Naive thymus-derived CD8-positive, alpha-beta T cell (primary cell): Measurements from ENCODE around the gene CBY2. TPM values are rescaled to one million over a fixed set of nuclear protein-coding genes. Genes with fewer than 3 reads are reported as not detected.
"Not testable (repeated sequence)": the region's sequence is repeated elsewhere in the genome, so short reads cannot be mapped to it uniquely, and the experiment has no call there.

ENCODE experiments used
- ATAC-seq, 2 donors: fragments of 150-1000 bp; cut with Tn5 transposase in 1 of 2; sonication (Bioruptor Pico), chemical (Tn5 transposase) in 1 of 2; 1 replicate in 1 of 2; 2 replicates in 1 of 2; pipeline ENCODE4 v1.10.0; 2021; ENCODE audit warnings: mild to moderate bottlenecking in 2 of 2, moderate library complexity in 2 of 2
- POLR2A ChIA-PET: fragments of 350-600 bp; sonication (Branson Sonifier 250); formaldehyde crosslinking; loops from one replicate; lab custom pipeline; 2021; ENCODE audit warnings: antibody characterized with exemption; lab: Charles Lee
- DNase-seq, 10 donors: peaks; one replicate each; pipeline versions ENCODE4 v3.0.0 to v3.0.0-alpha.2; 2020 to 2022
- H3K27ac Mint-ChIP-seq, 10 donors: one replicate each; pipeline ENCODE4 v1.8.0; 2020 to 2022; ENCODE audit warnings: mild to moderate bottlenecking in 10 of 10, mixed read lengths in 10 of 10, moderate library complexity in 4 of 10, inconsistent platforms in 1 of 10
- H3K27me3 Mint-ChIP-seq, 5 donors: one replicate each; pipeline ENCODE4 v1.8.0; 2021 to 2022; ENCODE audit warnings: mixed read lengths in 5 of 5
- H3K36me3 Mint-ChIP-seq, 3 donors: one replicate each; pipeline ENCODE4 v1.8.0; 2020 to 2022; ENCODE audit warnings: mixed read lengths in 3 of 3, mild to moderate bottlenecking in 2 of 3, inconsistent platforms in 1 of 3
- H3K4me1 Mint-ChIP-seq, 4 donors: one replicate each; pipeline ENCODE4 v1.8.0; 2021 to 2022; ENCODE audit warnings: mixed read lengths in 4 of 4
- H3K4me3 Mint-ChIP-seq, 10 donors: one replicate each; pipeline ENCODE4 v1.8.0; 2020 to 2022; ENCODE audit warnings: mild to moderate bottlenecking in 10 of 10, mixed read lengths in 10 of 10, moderate library complexity in 6 of 10, inconsistent platforms in 1 of 10
- H3K9me3 Mint-ChIP-seq, 9 donors: one replicate each; pipeline ENCODE4 v1.8.0; 2020 to 2022; ENCODE audit warnings: mixed read lengths in 9 of 9, mild to moderate bottlenecking in 3 of 9, inconsistent platforms in 1 of 9, moderate library complexity in 1 of 9
- polyA plus RNA-seq, 3 donors: library from polyadenylated mRNA; unstranded; fragments of 300-500 nt; fragmentation: Illumina TruSeq; gene quantifications; one replicate each; pipeline ENCODE4 v1.2.3, GENCODE V29; 2021
- total RNA-seq, 8 experiments: library from RNA in 2 of 8; stranded (reverse) in 2 of 8; gene quantifications; one replicate each; pipeline ENCODE4 v1.2.3 and lab custom pipeline; 2021 to 2026

CBY2 gene
- total and polyA plus RNA-seq, 5 experiments from 2014 or later: not detected

DNA sequence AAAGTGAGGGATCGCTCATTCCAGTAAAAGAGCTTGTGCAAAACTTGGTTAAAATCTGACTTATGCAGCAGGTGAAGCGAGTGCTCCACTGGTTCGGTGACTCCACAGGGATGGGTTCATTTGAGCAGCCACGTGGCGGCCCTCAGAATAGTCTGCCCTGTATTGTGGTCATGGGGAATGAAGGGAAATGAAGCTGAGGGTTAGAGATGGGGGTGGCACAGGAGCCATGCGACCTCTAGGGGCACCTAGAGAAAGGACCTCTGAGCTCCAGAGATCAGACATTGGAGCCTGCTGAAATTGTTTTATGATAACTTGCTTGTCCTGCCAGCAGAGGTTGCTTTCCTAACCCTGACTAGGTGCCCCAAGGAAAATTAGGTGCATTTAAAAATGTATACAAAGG lies 26.6 kb downstream of the CBY2 start:
- no peak overlapping the region for H3K27ac Mint-ChIP-seq
- no peaks in the 10 kb centered on the region for H3K4me1 Mint-ChIP-seq
- POLR2A ChIA-PET: no interaction called here
- no peaks in the 10 kb centered on the region for H3K9me3 Mint-ChIP-seq
- H3K27me3 Mint-ChIP-seq: peaks cover 0 to 4% (median under 1%) of the 10 kb centered on the region in 5 donors
- H3K36me3 Mint-ChIP-seq: peaks cover 0 to 2% (median 0%) of the 10 kb centered on the region in 3 donors
- DNase-seq (no peak), ATAC-seq (no peak)
- no peak overlapping the region for H3K4me3 Mint-ChIP-seq

DNA sequence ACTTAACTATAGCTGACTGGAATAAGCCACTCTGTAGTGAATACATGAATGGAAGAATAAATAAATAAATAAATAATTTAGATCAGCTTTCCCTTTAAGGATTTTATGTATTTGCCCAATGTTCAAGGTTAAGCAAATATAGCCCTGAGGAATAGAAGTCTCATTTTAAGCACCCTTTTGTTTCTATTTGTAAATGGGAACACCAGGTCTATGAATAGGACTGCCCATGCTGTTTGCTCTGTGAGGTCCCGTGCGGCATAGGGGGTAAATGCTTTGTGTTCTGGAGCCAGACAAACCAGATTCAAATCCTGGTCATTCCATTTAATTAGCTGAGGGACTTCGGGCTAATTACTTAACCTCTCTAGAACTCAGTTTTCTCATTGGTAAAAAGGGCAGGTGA lies 29.3 kb downstream of the CBY2 start:
- Mint-ChIP-seq H3K27ac (no peak overlapping the region), H3K9me3 (peaks cover 0 to 3% (median 0%) of the 10 kb centered on the region in 9 donors), H3K27me3 (peaks cover 0 to 7% (median 1%) of the 10 kb centered on the region in 5 donors), H3K4me3 (no peak overlapping the region), H3K36me3 (peaks cover 0 to 2% (median 2%) of the 10 kb centered on the region in 3 donors), H3K4me1 (no peaks in the 10 kb centered on the region)
- DNase-seq: no peak
- ATAC-seq: no peak
- POLR2A ChIA-PET: no interaction called here

DNA sequence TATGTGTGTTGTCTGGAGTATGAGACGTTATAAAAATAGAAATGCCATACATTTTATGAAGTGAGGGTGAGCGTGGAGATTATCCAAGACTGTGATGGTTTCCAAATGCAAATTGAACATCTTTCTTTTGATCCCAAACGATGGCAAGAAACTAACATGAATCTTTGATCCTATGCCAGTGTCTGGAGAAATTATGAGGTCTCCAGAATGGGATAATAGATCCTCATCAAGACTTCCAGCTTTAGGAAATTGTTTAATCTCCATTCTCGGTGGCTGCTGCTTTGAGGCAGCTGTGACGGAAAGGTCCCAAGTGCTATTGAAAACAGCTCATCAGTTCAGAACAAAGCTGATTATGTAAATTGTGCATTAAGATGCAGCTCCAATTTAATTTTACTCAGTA lies 30.8 kb downstream of the CBY2 start:
- Mint-ChIP-seq H3K27me3 (peaks cover 0 to 8% (median 1%) of the 10 kb centered on the region in 5 donors), H3K4me3 (no peak overlapping the region), H3K4me1 (no peaks in the 10 kb centered on the region), H3K27ac (no peak overlapping the region), H3K9me3 (peaks cover 0 to 3% (median 0%) of the 10 kb centered on the region in 9 donors), H3K36me3 (peaks cover 0 to 3% (median under 1%) of the 10 kb centered on the region in 3 donors)
- no peak for ATAC-seq
- POLR2A ChIA-PET: no interaction called here
- DNase-seq: no peak

DNA sequence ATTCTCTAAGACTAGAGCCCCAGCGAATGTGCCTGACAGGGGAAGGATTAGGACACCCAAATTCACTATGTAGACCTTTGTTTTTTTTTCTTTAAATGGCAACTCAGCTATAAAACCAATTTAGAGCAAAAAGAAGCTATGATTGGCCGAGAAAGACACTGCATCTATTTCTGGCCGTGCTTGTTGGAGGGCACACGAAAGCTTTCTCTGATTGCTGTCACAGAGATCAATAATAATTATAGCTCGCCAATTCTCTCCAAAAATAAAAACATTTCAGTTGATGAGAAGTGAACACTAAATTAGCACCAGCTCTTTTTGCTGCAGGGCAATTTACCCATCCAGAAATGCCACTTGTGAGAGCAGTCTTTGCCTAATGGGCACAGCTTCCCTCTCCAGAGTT lies 31.2 kb downstream of the CBY2 start:
- Mint-ChIP-seq H3K36me3 (peaks cover 0 to 3% (median 0%) of the 10 kb centered on the region in 3 donors), H3K27ac (no peak overlapping the region), H3K4me1 (no peaks in the 10 kb centered on the region), H3K4me3 (no peak overlapping the region), H3K9me3 (peaks cover 0 to 3% (median 0%) of the 10 kb centered on the region in 9 donors), H3K27me3 (peaks cover 0 to 8% (median 1%) of the 10 kb centered on the region in 5 donors)
- no peak for DNase-seq
- POLR2A ChIA-PET: no interaction called here
- no peak for ATAC-seq

DNA sequence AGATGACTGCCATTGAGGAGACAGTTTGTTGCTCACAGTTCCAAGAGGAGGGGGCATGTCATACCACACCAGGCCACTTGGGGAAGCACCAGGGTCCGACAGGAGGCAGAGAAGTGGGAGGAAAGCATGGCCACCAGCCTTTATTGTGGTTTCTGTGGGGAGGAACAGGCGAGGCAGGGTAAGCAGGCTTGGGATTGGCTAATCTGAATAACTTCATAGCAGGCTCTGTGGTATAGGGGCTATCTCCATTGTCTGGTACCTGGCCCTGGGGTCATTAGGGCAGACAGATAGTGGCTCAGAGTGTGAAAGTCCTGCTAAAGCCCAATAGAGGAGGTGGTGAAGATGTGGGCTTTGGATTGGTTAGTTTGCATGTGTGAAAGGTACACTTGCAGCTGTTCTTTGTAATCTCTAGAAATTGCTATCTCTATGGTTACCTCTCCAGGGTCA lies 35.5 kb downstream of the CBY2 start:
- DNase-seq: no peak
- H3K4me3 Mint-ChIP-seq: no peak overlapping the region
- no peak overlapping the region for H3K27ac Mint-ChIP-seq
- H3K36me3 Mint-ChIP-seq: peaks cover 0 to 3% (median 0%) of the 10 kb centered on the region in 3 donors
- no peak for ATAC-seq
- H3K9me3 Mint-ChIP-seq: peaks cover 0 to 3% (median 0%) of the 10 kb centered on the region in 9 donors
- H3K4me1 Mint-ChIP-seq: peaks cover 0 to 2% (median 0%) of the 10 kb centered on the region in 4 donors
- peaks cover 0 to 6% (median 1%) of the 10 kb centered on the region in 5 donors for H3K27me3 Mint-ChIP-seq
- POLR2A ChIA-PET: no interaction called here

DNA sequence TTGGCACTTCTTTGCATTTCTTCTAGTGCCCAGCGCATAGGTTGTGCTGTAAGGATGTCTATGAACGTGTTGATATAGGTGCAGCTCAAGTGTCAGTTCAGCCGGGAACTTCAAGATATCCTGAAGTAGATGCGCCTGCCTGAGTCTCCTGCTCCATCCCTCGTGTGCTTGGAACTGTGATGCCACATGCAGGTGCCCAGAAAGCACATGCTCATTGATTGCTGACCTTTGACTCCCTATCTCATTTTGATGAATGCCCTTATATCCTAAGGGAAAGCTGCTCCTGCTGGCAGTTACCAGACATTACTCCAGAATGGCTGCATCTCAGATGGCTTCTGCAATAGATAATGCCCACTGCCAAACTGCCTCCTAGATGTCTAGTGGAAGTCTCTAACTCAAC lies 40.9 kb downstream of the CBY2 start:
- peaks cover 0 to 2% (median 0%) of the 10 kb centered on the region in 9 donors for H3K9me3 Mint-ChIP-seq
- H3K27ac Mint-ChIP-seq: no peak overlapping the region
- no peaks in the 10 kb centered on the region for H3K36me3 Mint-ChIP-seq
- ATAC-seq: no peak
- POLR2A ChIA-PET: no interaction called here
- peaks cover 0 to 6% (median 0%) of the 10 kb centered on the region in 5 donors for H3K27me3 Mint-ChIP-seq
- H3K4me1 Mint-ChIP-seq: peaks cover 0 to 2% (median 0%) of the 10 kb centered on the region in 4 donors
- no peak overlapping the region for H3K4me3 Mint-ChIP-seq
- no peak for DNase-seq

DNA sequence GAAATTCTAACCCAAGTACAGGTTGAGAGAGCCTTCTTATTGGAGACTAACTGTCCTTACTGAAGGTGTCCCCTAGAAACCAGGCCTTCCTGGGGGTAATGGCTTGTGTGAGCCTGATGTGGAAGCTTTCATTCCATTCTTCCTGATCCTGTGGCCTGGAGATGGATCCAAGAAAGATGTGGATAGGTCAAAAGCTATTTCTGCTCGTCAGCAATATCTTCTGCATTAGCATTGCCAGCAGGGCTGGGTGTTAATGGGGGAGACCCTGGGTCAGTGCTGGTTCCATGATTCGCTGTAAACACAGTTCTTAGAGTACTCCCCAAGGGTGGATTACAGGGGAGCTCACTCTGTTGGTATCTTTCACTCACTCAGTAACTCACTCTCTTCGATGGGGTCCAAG lies 42.9 kb downstream of the CBY2 start:
- POLR2A ChIA-PET: no interaction called here
- DNase-seq: no peak
- Mint-ChIP-seq H3K4me1 (peaks cover 0 to 2% (median 0%) of the 10 kb centered on the region in 4 donors), H3K9me3 (peaks cover 0 to under 1% (median 0%) of the 10 kb centered on the region in 9 donors), H3K4me3 (no peak overlapping the region), H3K36me3 (no peaks in the 10 kb centered on the region), H3K27ac (no peak overlapping the region), H3K27me3 (peaks cover 0 to 6% (median 2%) of the 10 kb centered on the region in 5 donors)
- ATAC-seq: no peak

DNA sequence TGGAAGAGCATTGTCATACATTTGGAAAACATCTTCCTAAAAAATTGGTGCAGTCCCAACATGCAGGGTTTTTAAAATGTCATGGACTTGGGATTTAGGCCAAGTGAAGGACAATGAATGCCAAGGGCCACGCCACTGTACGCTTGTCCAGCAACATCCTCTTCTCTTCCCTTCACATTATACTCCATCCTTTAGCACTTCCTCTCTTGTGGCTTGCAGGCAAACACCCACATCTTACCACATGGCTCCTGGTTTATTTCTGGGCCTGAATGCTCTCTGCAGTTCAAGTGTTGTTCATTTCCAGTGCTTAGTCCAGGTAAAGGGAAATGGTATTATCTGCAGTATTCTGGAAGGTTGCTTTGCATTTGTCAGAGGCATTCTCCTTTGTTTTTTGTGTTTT lies 45.0 kb downstream of the CBY2 start:
- POLR2A ChIA-PET: no interaction called here
- DNase-seq (no peak), ATAC-seq (no peak)
- Mint-ChIP-seq H3K27me3 (peaks cover 0 to 6% (median 2%) of the 10 kb centered on the region in 5 donors), H3K9me3 (peaks cover 0 to 3% (median 0%) of the 10 kb centered on the region in 9 donors), H3K4me1 (no peaks in the 10 kb centered on the region), H3K36me3 (no peaks in the 10 kb centered on the region), H3K27ac (no peak overlapping the region), H3K4me3 (no peak overlapping the region)

DNA sequence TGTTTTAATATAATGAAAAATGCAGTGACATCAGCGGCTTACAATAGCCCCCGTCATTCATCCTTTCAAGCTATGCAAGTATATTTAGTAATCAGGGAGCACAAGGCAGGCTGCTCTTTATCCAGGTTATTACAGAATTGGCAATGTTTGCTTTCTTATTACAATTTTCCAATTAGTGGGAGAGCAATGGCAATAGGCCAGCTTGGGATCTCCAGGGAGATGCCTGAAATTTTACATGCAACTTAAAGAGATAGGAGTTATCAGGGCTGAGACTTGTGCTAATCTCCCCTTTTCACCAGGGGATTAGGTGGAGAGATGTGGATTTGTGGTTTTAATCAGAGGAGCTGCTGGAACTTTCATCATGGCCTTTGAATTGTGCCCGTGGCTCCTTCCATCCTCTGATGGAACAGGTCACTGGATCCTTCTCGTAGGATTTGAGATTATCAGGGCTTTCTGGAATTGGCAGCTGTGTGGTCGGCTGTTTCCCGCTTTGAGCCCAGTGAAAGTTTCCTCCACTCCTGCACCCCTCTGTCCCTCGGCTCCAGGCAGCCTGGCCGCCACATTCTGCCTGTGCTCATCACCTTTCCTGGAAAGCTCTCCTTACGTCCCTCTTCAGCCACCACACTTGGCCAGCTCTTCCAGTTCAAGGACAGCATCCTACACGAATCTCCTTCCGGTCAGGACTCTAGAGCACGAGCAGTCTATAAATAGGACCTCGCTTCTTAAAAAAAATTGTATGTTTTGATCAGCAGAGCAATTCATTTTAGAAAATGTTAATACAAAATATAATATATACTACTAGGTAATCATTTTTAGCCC lies 47.0 kb downstream of the CBY2 start:
- H3K4me1 Mint-ChIP-seq: no peaks in the 10 kb centered on the region
- no peak for ATAC-seq
- no peak for DNase-seq
- POLR2A ChIA-PET: no interaction called here
- peaks cover 0 to 10% (median 0%) of the 10 kb centered on the region in 9 donors for H3K9me3 Mint-ChIP-seq
- H3K36me3 Mint-ChIP-seq: no peaks in the 10 kb centered on the region
- no peak overlapping the region for H3K4me3 Mint-ChIP-seq
- H3K27ac Mint-ChIP-seq: no peak overlapping the region
- H3K27me3 Mint-ChIP-seq: peaks cover 0 to 2% (median 0%) of the 10 kb centered on the region in 5 donors

DNA sequence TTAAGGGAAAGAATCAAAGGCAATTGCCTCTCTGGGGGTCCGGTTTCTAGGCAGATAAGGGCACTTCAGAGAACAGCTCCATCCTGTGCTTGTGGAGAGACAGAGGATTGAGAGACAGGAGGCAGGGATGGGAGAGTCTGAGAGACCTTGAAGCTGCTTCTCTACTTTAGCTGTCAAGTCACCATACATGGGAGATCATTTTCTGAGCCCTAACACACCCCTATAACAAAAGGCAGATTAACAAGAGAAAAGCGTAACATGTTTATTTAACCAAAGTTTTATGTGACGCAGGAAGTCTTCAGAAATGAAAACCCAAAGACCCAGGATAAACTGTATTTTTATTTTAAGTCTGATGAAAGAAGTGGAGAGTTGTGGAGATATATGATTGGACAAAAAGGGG lies 48.4 kb downstream of the CBY2 start:
- H3K9me3 Mint-ChIP-seq: peaks cover 0 to 10% (median 0%) of the 10 kb centered on the region in 9 donors
- DNase-seq (no peak), ATAC-seq (no peak)
- no peak overlapping the region for H3K4me3 Mint-ChIP-seq
- POLR2A ChIA-PET: no interaction called here
- H3K27me3 Mint-ChIP-seq: peaks cover 0 to 2% (median 0%) of the 10 kb centered on the region in 5 donors
- peaks cover 0 to 3% (median 0%) of the 10 kb centered on the region in 3 donors for H3K36me3 Mint-ChIP-seq
- no peaks in the 10 kb centered on the region for H3K4me1 Mint-ChIP-seq
- no peak overlapping the region for H3K27ac Mint-ChIP-seq

DNA sequence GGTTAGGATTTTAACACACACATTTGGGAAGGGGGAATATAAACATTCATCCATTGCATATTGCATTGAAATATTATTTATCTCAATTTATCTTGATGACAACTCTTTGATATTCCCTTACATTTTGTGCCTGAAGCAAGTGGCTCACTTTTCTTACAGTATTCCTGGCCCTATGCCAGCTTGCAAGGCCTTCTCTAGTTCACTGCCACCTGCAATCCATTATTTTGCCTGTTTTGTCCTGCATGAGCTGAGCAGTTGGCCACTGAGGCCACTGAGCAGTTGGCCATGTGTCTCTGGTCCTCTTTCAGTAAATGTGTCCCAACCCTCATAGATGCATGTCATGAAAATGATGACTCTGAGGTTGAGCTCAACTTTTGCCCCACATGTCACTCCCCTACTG lies 49.8 kb downstream of the CBY2 start:
- POLR2A ChIA-PET: no interaction called here
- Mint-ChIP-seq H3K27ac (no peak overlapping the region), H3K4me1 (no peaks in the 10 kb centered on the region), H3K4me3 (no peak overlapping the region), H3K9me3 (peaks cover 0 to 10% (median 0%) of the 10 kb centered on the region in 9 donors), H3K27me3 (peaks cover 0 to 2% (median 0%) of the 10 kb centered on the region in 5 donors), H3K36me3 (peaks cover 0 to 4% (median 0%) of the 10 kb centered on the region in 3 donors)
- no peak for DNase-seq
- ATAC-seq: no peak

DNA sequence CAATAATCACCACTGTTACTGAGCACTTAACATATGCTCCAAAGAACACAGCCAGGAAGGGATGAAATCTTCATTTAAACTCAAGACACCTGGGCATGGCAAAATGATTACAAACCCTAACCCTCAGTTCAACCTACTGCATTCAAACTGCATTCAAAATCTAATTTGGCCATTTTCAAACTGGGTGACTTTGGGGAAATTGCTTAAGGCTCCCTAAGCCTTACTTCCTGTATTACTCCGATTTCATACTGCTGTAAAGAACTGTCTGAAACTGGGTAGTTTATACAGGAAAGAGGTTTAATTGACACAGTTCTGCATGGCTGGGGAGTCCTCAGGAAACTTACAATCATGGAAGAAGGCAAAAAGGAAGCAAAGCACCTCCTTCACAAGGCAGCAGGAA lies 50.4 kb downstream of the CBY2 start:
- no peak for ATAC-seq
- H3K27me3 Mint-ChIP-seq: peaks cover 0 to 2% (median 0%) of the 10 kb centered on the region in 5 donors
- no peaks in the 10 kb centered on the region for H3K4me1 Mint-ChIP-seq
- peaks cover 0 to 13% (median 2%) of the 10 kb centered on the region in 9 donors for H3K9me3 Mint-ChIP-seq
- no peak for DNase-seq
- POLR2A ChIA-PET: no interaction called here
- H3K36me3 Mint-ChIP-seq: peaks cover 0 to 6% (median 1%) of the 10 kb centered on the region in 3 donors
- H3K27ac Mint-ChIP-seq: no peak overlapping the region
- H3K4me3 Mint-ChIP-seq: no peak overlapping the region

DNA sequence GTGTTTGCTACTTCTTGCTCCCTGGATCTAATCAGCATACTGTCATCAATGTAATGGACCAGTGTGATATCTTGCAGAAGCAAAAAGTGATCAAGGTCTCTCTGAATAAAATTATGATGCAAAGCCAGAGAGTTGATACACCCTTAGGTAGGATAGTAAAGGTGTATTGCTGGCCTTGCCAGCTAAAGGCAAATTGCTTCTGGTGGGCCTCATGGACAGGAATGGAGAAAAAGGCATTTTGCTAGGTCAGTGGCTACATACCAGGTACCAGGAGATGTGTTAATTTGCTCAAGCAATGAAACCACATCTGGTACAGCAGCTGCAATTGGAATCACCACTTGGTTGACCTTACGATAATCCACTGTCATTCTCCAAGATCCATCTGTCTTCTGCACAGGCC lies 54.4 kb downstream of the CBY2 start:
- H3K27me3 Mint-ChIP-seq, DNase-seq, ATAC-seq, H3K27ac Mint-ChIP-seq, H3K4me1 Mint-ChIP-seq, H3K4me3 Mint-ChIP-seq, POLR2A ChIA-PET: not testable (repeated sequence)
- Mint-ChIP-seq H3K36me3 (peaks cover 0 to 14% (median 9%) of the 10 kb centered on the region in 3 donors), H3K9me3 (peaks cover 3 to 25% (median 14%) of the 10 kb centered on the region in 9 donors)
